ENCODE data around the gene BMP6. TPM values are rescaled to one million over a fixed set of nuclear protein-coding genes. Genes with fewer than 3 reads are reported as not detected.

The BMP6 gene
- total RNA-seq, 2 experiments from 2014 or later, result not detected

- no peak overlapping the region for H3K4me3 Mint-ChIP-seq
- no peak overlapping the region for H3K27ac Mint-ChIP-seq
- no peaks in the 10 kb centered on the region for H3K27me3 Mint-ChIP-seq
- POLR2A ChIA-PET, result no interaction called here
- H3K4me1 Mint-ChIP-seq, result peaks cover 23% of the 10 kb centered on the region
- CTCF ChIA-PET, result interaction anchor here (0.6 kb wide), 1 partner anchor 10 kb away, joined by 4 read pairs; no protein-coding TSS in a partner anchor
- peaks cover 19% of the 10 kb centered on the region for H3K36me3 Mint-ChIP-seq (ENCODE audit: low read depth)
- DNase-seq, result no peak
- no peaks in the 10 kb centered on the region for H3K9me3 Mint-ChIP-seq
Observed at GRCh38 chr6:7906741-7907140, 180.8 kb downstream of the BMP6 start.

DNA sequence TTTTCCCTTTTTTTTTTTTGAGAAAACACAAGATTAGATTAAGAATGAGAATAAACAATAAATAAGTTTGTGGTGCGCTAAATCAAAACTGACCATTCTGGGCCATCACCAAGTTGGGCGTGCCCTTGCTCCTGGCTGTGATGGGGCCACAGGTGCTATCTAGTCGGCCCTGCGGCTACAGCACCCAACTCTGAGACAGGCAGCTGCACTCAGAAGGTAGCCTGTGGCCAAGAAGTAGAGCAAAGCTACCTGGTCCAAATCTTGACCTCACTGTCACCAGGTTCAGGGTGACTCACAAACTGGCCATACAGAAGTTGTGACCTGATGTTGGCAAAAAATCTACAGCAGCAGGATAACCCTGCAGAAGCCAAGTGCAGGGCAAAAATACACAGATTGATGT is 181.3 kb downstream of the BMP6 start:
- Mint-ChIP-seq H3K36me3 (ENCODE audit: low read depth) (peaks cover 19% of the 10 kb centered on the region), H3K4me3 (no peak overlapping the region)
- CTCF ChIA-PET, result interaction anchor here (0.6 kb wide), 1 partner anchor 11 kb away, joined by 4 read pairs; no protein-coding TSS in a partner anchor

GRCh38 chr6:7909323-7910276 is 183.7 kb downstream of the BMP6 start:
- H3K4me1 Mint-ChIP-seq, result peaks cover 23% of the 10 kb centered on the region
- peaks cover 4% of the 10 kb centered on the region for H3K36me3 Mint-ChIP-seq (ENCODE audit: low read depth)
- H3K27ac Mint-ChIP-seq, result peak overlapping the region; percentile 34
- no peaks in the 10 kb centered on the region for H3K27me3 Mint-ChIP-seq
- peak overlapping the region; percentile 74 for H3K4me3 Mint-ChIP-seq
- POLR2A ChIA-PET, result no interaction called here
- peak; percentile 35 for DNase-seq
- no peaks in the 10 kb centered on the region for H3K9me3 Mint-ChIP-seq
- CTCF ChIA-PET, result no interaction called here

More for the DNA sequence above, 181.3 kb downstream of the BMP6 start:
- no peak for DNase-seq
- Mint-ChIP-seq H3K9me3 (no peaks in the 10 kb centered on the region), H3K27ac (no peak overlapping the region), H3K4me1 (peaks cover 23% of the 10 kb centered on the region), H3K27me3 (no peaks in the 10 kb centered on the region)
- POLR2A ChIA-PET, result no interaction called here

DNA sequence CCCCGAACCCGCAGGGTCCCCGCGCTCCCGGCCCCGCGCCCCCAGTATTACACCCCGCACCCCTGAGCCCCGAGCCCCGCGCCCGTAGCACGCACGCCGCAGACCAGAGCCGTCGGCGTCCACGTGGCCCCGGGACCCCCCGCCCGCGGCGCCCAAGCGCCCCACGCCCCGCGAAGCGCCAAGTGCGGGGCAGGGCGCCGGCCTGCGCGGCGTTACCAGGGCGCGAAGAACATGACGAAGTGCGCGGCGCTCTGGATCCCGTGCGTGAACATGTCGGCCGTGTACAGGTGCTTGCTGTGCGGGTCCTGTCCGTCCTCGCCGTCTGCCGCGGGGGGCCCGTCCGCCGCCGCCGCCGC is 184.4 kb downstream of the BMP6 start:
- H3K4me3 Mint-ChIP-seq, result no peak overlapping the region
- ChIA-PET POLR2A (no interaction called here), CTCF (no interaction called here)
- H3K36me3 Mint-ChIP-seq (ENCODE audit: low read depth), result no peaks in the 10 kb centered on the region
- no peaks in the 10 kb centered on the region for H3K9me3 Mint-ChIP-seq
- DNase-seq, result peak; percentile 26
- H3K4me1 Mint-ChIP-seq, result peaks cover 23% of the 10 kb centered on the region
- no peaks in the 10 kb centered on the region for H3K27me3 Mint-ChIP-seq
- H3K27ac Mint-ChIP-seq, result no peak overlapping the region

GRCh38 chr6:7910654-7911344 is 184.9 kb downstream of the BMP6 start, which contains the start of gene TXNDC5:
TSS of gene TXNDC5 (minus strand) at chr6:7910788. CDS start at chr6:7910776, 12 bp downstream.
- Mint-ChIP-seq H3K27ac (peak within 1 kb of the TSS; percentile 34), H3K36me3 (ENCODE audit: low read depth) (no peaks in the 10 kb centered on the region), H3K4me3 (peak within 1 kb of the TSS; percentile 74), H3K9me3 (no peaks in the 10 kb centered on the region), H3K4me1 (peaks cover 23% of the 10 kb centered on the region), H3K27me3 (no peaks in the 10 kb centered on the region)
- ChIA-PET CTCF (no interaction called here), POLR2A (no interaction called here)
- DNase-seq, result peak; percentile 71

- Mint-ChIP-seq H3K9me3 (no peaks in the 10 kb centered on the region), H3K36me3 (ENCODE audit: low read depth) (no peaks in the 10 kb centered on the region), H3K27me3 (no peaks in the 10 kb centered on the region), H3K27ac (no peak overlapping the region), H3K4me3 (no peak overlapping the region), H3K4me1 (peaks cover 23% of the 10 kb centered on the region)
- POLR2A ChIA-PET, result no interaction called here
- CTCF ChIA-PET, result interaction anchor here (1.0 kb wide), 1 partner anchor 12 kb away, joined by 7 read pairs; no protein-coding TSS in a partner anchor
- DNase-seq, result no peak
Observed at GRCh38 chr6:7911345-7911725, 185.4 kb downstream of the BMP6 start.

GRCh38 chr6:7912024-7912423 is 186.1 kb downstream of the BMP6 start:
- no peak for DNase-seq
- POLR2A ChIA-PET, result no interaction called here
- H3K27ac Mint-ChIP-seq, result no peak overlapping the region
- H3K27me3 Mint-ChIP-seq, result no peaks in the 10 kb centered on the region
- no peaks in the 10 kb centered on the region for H3K9me3 Mint-ChIP-seq
- no peak overlapping the region for H3K4me3 Mint-ChIP-seq
- H3K4me1 Mint-ChIP-seq, result peaks cover 18% of the 10 kb centered on the region
- no peaks in the 10 kb centered on the region for H3K36me3 Mint-ChIP-seq (ENCODE audit: low read depth)
- CTCF ChIA-PET, result interaction anchor here (1.0 kb wide), 1 partner anchor 12 kb away, joined by 7 read pairs; no protein-coding TSS in a partner anchor

GRCh38 chr6:7912736-7913517 is 187.0 kb downstream of the BMP6 start:
- no peaks in the 10 kb centered on the region for H3K36me3 Mint-ChIP-seq (ENCODE audit: low read depth)
- no peak overlapping the region for H3K4me3 Mint-ChIP-seq
- CTCF ChIA-PET, result interaction anchor here (0.6 to 1.4 kb wide), 2 partner anchors 15 to 18 kb away, joined by 3 read pairs; no protein-coding TSS in a partner anchor
- no peak for DNase-seq
- H3K9me3 Mint-ChIP-seq, result no peaks in the 10 kb centered on the region
- no peak overlapping the region for H3K27ac Mint-ChIP-seq
- no peaks in the 10 kb centered on the region for H3K27me3 Mint-ChIP-seq
- peaks cover 14% of the 10 kb centered on the region for H3K4me1 Mint-ChIP-seq
- POLR2A ChIA-PET, result interaction anchor here (0.7 kb wide), 1 partner anchor 16 kb away, joined by 3 read pairs; no protein-coding TSS in a partner anchor

DNA sequence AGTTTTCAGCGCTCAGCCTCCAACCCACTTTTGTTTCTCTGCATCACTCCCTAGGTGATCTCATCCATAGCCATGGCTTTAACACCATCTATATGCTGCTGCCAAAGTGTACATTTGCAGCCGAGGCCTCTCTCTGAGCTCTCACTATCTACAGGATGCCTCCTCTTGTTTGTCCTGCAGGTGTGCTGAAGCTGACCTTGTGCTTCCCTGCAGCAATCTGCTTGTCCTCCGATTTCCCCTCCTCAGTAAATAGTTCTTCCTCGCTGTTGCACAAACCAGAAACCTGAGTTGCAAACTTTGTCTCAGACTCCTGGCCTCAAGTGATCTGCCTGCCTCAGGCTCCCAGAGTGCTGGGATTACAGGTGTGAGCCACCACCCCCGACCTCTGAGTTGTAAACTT is 188.4 kb downstream of the BMP6 start:
- H3K36me3 Mint-ChIP-seq (ENCODE audit: low read depth), result no peaks in the 10 kb centered on the region
- peaks cover 9% of the 10 kb centered on the region for H3K4me1 Mint-ChIP-seq

DNA sequence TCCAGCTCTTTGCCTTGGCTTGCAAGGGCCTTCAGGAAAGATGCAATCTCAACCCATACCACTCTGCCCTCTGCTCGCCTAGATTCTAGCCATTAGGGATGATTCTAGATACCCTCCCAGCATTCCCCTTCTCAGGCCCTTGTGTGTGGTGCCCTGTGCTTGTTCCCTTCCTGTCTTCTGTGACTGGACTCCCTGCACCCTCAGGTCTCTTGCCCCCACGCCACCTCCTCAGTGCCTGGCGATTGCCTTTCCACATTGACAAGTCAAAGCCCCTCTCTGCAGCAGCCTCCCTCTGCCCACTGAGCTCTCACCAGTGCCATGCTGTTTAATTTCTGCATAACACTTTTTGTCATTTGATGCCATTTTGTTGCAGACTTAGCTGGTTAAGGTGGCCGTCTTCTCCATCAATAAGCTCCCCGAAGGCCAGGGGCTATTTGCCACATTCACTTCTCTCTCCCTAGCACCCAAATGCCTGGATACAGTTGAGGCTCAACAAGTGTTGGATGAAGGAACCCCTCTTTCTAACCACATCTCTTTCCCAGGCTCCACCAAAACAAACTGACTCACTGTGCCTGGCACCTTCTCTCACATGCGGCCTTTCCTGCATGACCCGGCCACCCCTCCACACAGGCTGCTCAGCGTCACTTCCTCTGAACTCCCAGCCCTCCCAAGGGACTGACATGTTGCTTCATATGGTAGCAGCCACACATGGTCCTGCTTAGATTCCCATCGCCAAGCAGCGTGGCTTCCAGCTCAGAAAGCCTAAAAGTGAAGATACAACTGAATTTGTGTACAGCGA is 189.3 kb downstream of the BMP6 start:
- peaks cover 5% of the 10 kb centered on the region for H3K4me1 Mint-ChIP-seq
- CTCF ChIA-PET, result no interaction called here
- no peaks in the 10 kb centered on the region for H3K9me3 Mint-ChIP-seq
- H3K27ac Mint-ChIP-seq, result no peak overlapping the region
- POLR2A ChIA-PET, result no interaction called here
- no peaks in the 10 kb centered on the region for H3K36me3 Mint-ChIP-seq (ENCODE audit: low read depth)
- peaks cover 2% of the 10 kb centered on the region for H3K27me3 Mint-ChIP-seq
- H3K4me3 Mint-ChIP-seq, result no peak overlapping the region
- DNase-seq, result no peak

More for the DNA sequence above, 188.4 kb downstream of the BMP6 start:
- no peak overlapping the region for H3K4me3 Mint-ChIP-seq
- H3K27me3 Mint-ChIP-seq, result peaks cover 2% of the 10 kb centered on the region
- DNase-seq, result no peak
- ChIA-PET CTCF (interaction anchor here (1.4 kb wide), 1 partner anchor 20 kb away, joined by 3 read pairs; no protein-coding TSS in a partner anchor), POLR2A (no interaction called here)
- no peak overlapping the region for H3K27ac Mint-ChIP-seq
- no peaks in the 10 kb centered on the region for H3K9me3 Mint-ChIP-seq

GRCh38 chr6:7916959-7917358 is 191.1 kb downstream of the BMP6 start:
- H3K36me3 Mint-ChIP-seq (ENCODE audit: low read depth), result no peaks in the 10 kb centered on the region
- no peak overlapping the region for H3K27ac Mint-ChIP-seq
- ChIA-PET CTCF (no interaction called here), POLR2A (no interaction called here)
- peaks cover 2% of the 10 kb centered on the region for H3K27me3 Mint-ChIP-seq
- DNase-seq, result no peak
- H3K4me3 Mint-ChIP-seq, result no peak overlapping the region
- H3K9me3 Mint-ChIP-seq, result no peaks in the 10 kb centered on the region
- no peaks in the 10 kb centered on the region for H3K4me1 Mint-ChIP-seq

DNA sequence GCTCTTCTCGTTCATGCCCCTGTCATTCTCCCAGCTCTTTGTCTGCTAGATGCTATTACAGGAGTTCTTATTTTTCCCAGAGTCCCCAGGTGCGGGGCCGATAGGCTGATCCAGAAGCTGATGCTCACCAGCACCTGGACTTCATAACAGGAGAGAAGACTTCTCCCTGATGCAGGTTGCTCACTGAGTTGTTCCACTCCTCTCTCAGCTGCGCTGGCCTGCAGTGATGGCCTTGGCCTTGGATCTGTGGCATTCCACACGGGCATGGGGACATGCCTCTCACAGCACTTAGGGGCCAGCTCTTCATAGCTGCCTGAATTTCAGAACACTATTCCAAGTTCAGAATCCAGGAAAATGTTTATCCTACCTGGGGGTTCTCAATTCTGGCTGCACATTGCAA is 191.8 kb downstream of the BMP6 start:
- CTCF ChIA-PET, result no interaction called here
- no peak for DNase-seq
- no peak overlapping the region for H3K4me3 Mint-ChIP-seq
- no peaks in the 10 kb centered on the region for H3K4me1 Mint-ChIP-seq
- POLR2A ChIA-PET, result no interaction called here
- H3K27me3 Mint-ChIP-seq, result peaks cover 2% of the 10 kb centered on the region
- H3K9me3 Mint-ChIP-seq, result no peaks in the 10 kb centered on the region
- no peaks in the 10 kb centered on the region for H3K36me3 Mint-ChIP-seq (ENCODE audit: low read depth)
- H3K27ac Mint-ChIP-seq, result no peak overlapping the region
